A549 treated with CORT108297 at 1 μM for 4 hours (cell line): Measurements from ENCODE around the gene AIFM2. TPM values are rescaled to one million over a fixed set of nuclear protein-coding genes. Genes with fewer than 3 reads are reported as not detected.

Experiments used
- total RNA-seq: library from RNA; stranded (reverse); fragments of 200-300 nt; extraction: Qiagen RNA extraction; gene quantifications from 5 replicates; pipeline ENCODE4 v1.2.3, GENCODE V29; 2022

The AIFM2 gene
- total RNA-seq = 28.8 to 38.2 TPM (median 37.4 TPM) in 5 replicates

DNA sequence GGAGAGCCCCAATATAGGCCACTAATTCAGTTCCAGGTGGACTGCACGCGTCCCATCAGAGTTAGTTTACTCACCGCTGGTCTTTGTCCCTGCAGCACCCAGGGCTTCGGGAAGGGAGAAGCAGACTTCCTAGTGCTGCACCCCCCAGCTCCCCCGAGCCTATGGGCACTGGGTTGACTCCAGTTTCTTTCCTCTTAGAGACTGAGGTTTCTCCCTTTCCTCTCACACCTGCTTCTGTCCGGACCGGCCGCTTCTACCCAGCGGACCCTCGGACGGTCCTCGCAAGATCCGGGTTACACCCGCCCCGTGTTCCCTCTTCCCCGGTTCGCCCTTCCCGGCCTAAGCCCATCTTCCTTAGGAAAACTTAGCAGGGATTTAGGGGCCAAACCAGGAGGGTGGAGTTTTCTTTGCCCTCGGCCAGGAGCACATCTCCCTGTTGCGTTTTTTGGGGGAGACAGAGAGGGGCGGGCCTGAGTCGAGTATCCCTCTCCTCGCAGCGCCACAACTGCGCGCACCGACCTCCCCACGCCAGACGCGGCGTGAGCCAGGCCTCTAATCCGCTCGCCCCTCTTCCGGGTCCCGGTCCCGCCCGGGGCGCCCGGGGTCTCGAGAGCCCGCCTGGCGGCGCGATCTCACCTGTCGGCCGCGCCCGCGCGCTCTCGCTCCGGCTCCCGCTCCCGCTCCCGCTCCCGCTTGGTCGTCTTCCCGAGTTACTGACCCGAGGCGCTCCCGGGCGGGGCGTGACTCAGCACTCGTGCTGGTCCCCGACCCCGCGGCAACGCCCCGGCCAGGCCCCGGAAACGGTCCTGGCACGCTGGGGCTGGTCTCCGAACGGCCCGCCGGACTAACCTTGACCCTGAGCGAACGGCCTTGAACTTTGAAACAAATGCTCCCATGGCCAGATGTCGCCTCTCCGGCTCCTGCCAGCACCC, at the start of gene AIFM2:
Gene AIFM2 (minus strand): TSS at position 728 of the 932 bp plus-strand sequence. CDS start 8,741 bp downstream, outside the sequence.

DNA sequence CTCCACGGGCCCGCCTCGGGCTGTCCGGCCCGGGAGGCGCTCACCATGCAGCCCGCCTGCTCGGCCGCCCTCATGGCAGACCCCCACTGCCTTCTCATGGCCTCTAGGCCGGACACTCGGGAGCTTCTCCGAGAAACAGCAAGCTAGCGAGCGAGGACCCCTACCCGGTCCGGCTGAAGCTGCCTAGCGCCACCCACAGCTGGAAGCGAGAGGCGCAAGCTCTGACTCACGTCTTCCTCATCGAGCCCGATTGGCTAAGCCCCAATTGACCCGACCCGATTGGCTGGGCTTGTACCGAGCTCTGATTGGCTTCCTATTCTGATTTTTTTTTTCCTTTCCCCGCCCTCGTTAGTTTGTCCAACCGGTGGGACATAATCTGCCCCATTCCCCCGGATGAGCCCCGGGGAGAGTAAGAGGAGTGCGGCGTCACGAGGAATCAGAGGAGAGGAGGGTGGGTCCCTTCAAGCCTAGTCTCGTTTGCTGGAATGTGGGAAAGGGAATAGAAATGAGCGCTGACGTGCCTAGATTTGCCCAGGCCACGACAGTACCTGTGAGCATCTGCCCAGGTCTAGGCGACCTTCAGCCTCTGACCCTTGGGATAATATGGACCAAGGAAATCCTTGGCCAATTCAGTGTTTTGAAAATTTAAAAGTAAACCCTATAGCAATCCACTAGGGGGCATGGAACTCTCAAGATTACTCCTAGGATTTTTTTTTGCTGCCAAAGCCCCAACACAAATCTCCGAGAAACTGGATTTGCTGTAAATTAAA, 14.0 kb upstream of the AIFM2 start, which contains the start of gene TYSND1:
Gene TYSND1 (minus strand): TSS at position 212 of the 770 bp plus-strand sequence. CDS start 114 bp downstream, at position 98.

Other genes with a start within 250 kb of the AIFM2 start
- 23.2 to 30.3 TPM (median 28.1 TPM) in 5 replicates for gene MACROH2A2, start 80.0 kb downstream of the AIFM2 start, total RNA-seq
- gene TYSND1, start 13.9 kb upstream of the AIFM2 start, total RNA-seq = 12.3 to 20.1 TPM (median 19.0 TPM) in 5 replicates
- 74.6 to 80.6 TPM (median 78.1 TPM) in 5 replicates for gene SAR1A, start 37.7 kb upstream of the AIFM2 start, total RNA-seq
- 187 to 238 TPM (median 197 TPM) in 5 replicates for gene PPA1, start 100.6 kb upstream of the AIFM2 start, total RNA-seq
- gene NPFFR1, start 151.2 kb upstream of the AIFM2 start, total RNA-seq = not detected in 5 replicates
- gene LRRC20, start 249.8 kb upstream of the AIFM2 start, total RNA-seq = 17.7 to 21.7 TPM (median 19.9 TPM) in 5 replicates